ENCODE data around the gene MFNG.

DNA sequence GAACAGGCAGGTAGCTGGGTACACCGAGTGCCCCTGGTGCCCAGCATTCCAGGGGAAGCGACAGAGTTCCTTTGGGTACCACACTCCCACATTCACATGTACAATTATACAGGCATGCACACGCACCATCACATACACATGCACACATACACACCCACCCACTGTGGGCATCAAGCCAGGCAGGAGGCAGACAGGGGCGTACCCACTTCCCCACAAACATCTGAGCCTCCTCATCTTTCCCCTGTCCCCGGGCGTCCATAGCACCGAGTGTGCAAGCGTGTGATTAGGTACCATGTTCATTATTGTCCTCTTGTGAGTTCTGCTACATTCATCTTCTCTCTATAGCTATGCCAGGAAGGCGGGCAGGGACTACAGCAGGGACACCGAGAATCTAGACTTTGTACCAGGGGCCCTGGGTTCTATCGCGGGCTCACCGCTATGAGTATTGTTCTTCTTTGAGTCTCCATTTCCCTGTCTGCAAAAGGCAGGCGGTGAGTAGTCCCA, 35.1 kb upstream of the MFNG start:
- no peak for TF ChIP-seq CTCF (IDR thresholded peaks at IDR 0.05; ENCODE audit: insufficient read depth, low read length)
- TF ChIP-seq POLR2AphosphoS5 (IDR thresholded peaks at IDR 0.05; ENCODE audit: low read depth): no peak
- TF ChIP-seq, protein P1, sequence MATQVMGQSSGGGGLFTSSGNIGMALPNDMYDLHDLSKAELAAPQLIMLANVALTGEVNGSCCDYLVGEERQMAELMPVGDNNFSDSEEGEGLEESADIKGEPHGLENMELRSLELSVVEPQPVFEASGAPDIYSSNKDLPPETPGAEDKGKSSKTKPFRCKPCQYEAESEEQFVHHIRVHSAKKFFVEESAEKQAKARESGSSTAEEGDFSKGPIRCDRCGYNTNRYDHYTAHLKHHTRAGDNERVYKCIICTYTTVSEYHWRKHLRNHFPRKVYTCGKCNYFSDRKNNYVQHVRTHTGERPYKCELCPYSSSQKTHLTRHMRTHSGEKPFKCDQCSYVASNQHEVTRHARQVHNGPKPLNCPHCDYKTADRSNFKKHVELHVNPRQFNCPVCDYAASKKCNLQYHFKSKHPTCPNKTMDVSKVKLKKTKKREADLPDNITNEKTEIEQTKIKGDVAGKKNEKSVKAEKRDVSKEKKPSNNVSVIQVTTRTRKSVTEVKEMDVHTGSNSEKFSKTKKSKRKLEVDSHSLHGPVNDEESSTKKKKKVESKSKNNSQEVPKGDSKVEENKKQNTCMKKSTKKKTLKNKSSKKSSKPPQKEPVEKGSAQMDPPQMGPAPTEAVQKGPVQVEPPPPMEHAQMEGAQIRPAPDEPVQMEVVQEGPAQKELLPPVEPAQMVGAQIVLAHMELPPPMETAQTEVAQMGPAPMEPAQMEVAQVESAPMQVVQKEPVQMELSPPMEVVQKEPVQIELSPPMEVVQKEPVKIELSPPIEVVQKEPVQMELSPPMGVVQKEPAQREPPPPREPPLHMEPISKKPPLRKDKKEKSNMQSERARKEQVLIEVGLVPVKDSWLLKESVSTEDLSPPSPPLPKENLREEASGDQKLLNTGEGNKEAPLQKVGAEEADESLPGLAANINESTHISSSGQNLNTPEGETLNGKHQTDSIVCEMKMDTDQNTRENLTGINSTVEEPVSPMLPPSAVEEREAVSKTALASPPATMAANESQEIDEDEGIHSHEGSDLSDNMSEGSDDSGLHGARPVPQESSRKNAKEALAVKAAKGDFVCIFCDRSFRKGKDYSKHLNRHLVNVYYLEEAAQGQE (IDR thresholded peaks at IDR 0.05; ENCODE audit: insufficient replicate concordance, low read depth): no peak

Measured in HL-60 (cell line).